ENCODE measurements around the gene SYT6. TPM values are rescaled to one million over a fixed set of nuclear protein-coding genes. Genes with fewer than 3 reads are reported as not detected.
A peak's percentile ranks its signal among the peaks of the same experiment; 100 is the strongest.

Gene SYT6
- total and polyA plus RNA-seq, 10 of the 15 experiments (the other 5 are each of a cell fraction or from before 2014, with no cell fraction given): 0.05 to 0.39 TPM; not detected in 8

DNA sequence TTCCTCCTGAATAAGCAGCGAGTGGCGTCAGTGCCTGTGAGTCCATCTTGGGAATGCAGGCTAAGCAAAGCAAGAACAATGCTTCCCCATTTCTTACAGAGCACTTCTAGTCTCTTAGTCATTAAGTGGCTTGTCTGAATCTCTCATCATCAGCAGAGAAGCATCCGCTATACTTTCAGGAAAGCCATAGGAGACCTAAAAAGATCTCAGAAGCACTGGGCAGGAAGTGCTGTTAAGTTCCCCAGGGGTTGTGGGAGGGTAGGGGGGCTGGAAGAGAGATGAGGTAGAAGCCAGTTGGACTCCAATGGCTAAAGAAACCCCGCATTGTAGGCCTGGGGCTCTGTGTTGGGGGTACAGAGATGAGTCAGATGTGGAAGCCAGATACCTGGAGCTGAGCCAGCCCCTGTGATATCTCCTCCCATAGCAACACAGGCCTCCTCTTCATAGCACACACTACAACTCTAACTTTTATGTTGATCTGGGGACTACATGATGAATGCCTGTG, 44.9 kb downstream of the SYT6 start:
- no peaks in the 10 kb centered on the region for H4K20me1 ChIP-seq (ENCODE audit: control insufficient read depth, insufficient read depth)
- no peaks in the 10 kb centered on the region for H3K79me2 ChIP-seq (ENCODE audit: control insufficient read depth, insufficient read depth, low read length)
- peak; percentile 73 for ATAC-seq

More for the DNA sequence above, 44.9 kb downstream of the SYT6 start:
- H3K36me3 ChIP-seq (ENCODE audit: control insufficient read depth in 2 of 2, insufficient read depth in 2 of 2, low read length in 1 of 2): no peaks in the 10 kb centered on the region
- TF ChIP-seq CREM (IDR thresholded peaks at IDR 0.05; ENCODE audit: low read depth): no peak
- TF ChIP-seq NFIC (IDR thresholded peaks at IDR 0.05; ENCODE audit: low read depth, low read length): no peak
- 0 out of 2 replicates have a peak, but pooled peaks have one; percentile 24 for TF ChIP-seq IKZF1 (conservative IDR thresholded peaks at IDR 0.05)
- TF ChIP-seq IRF4 (IDR thresholded peaks at IDR 0.05; ENCODE audit: low read depth, low read length): peak; percentile 82
- TF ChIP-seq, protein P1, sequence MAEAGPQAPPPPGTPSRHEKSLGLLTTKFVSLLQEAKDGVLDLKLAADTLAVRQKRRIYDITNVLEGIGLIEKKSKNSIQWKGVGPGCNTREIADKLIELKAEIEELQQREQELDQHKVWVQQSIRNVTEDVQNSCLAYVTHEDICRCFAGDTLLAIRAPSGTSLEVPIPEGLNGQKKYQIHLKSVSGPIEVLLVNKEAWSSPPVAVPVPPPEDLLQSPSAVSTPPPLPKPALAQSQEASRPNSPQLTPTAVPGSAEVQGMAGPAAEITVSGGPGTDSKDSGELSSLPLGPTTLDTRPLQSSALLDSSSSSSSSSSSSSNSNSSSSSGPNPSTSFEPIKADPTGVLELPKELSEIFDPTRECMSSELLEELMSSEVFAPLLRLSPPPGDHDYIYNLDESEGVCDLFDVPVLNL (IDR thresholded peaks at IDR 0.05; ENCODE audit: low read depth, low read length): no peak
- TF ChIP-seq TCF7 (IDR thresholded peaks at IDR 0.05; ENCODE audit: borderline replicate concordance): no peak
- TF ChIP-seq NFXL1 (IDR thresholded peaks at IDR 0.05; ENCODE audit: borderline replicate concordance): no peak
- no peak for TF ChIP-seq EZH2 (IDR thresholded peaks at IDR 0.05; ENCODE audit: borderline replicate concordance, control insufficient read depth, low read depth, low read length)
- TF ChIP-seq, protein P2, sequence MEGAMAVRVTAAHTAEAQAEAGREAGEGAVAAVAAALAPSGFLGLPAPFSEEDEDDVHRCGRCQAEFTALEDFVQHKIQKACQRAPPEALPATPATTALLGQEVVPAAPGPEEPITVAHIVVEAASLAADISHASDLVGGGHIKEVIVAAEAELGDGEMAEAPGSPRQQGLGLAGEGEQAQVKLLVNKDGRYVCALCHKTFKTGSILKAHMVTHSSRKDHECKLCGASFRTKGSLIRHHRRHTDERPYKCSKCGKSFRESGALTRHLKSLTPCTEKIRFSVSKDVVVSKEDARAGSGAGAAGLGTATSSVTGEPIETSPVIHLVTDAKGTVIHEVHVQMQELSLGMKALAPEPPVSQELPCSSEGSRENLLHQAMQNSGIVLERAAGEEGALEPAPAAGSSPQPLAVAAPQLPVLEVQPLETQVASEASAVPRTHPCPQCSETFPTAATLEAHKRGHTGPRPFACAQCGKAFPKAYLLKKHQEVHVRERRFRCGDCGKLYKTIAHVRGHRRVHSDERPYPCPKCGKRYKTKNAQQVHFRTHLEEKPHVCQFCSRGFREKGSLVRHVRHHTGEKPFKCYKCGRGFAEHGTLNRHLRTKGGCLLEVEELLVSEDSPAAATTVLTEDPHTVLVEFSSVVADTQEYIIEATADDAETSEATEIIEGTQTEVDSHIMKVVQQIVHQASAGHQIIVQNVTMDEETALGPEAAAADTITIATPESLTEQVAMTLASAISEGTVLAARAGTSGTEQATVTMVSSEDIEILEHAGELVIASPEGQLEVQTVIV (IDR thresholded peaks at IDR 0.05; ENCODE audit: borderline replicate concordance, partially characterized antibody): no peak
- no peak for TF ChIP-seq YY1 (IDR thresholded peaks at IDR 0.05; ENCODE audit: low read depth, low read length)
- peak; percentile 40; the same call in 1 of the 2 replicates for TF ChIP-seq EED (IDR thresholded peaks at IDR 0.05; ENCODE audit: low read depth)
- peak; percentile 54 for TF ChIP-seq RUNX3 (IDR thresholded peaks at IDR 0.05; ENCODE audit: low read length)
- no peak for TF ChIP-seq RB1 (IDR thresholded peaks at IDR 0.05; ENCODE audit: borderline replicate concordance)
- no peak for TF ChIP-seq ZNF207 (IDR thresholded peaks at IDR 0.05; ENCODE audit: borderline replicate concordance)
- peak; percentile 38 for TF ChIP-seq MEF2B (IDR thresholded peaks at IDR 0.05; ENCODE audit: partially characterized antibody, poor library complexity, severe bottlenecking)
- TF ChIP-seq MXI1 (IDR thresholded peaks at IDR 0.05; ENCODE audit: low read depth, low read length): no peak
- peak; percentile 55 for TF ChIP-seq JUNB (IDR thresholded peaks at IDR 0.05)
- TF ChIP-seq SP1 (IDR thresholded peaks at IDR 0.05; ENCODE audit: low read depth, low read length): peak; percentile 9
- no peak for TF ChIP-seq FOXM1 (IDR thresholded peaks at IDR 0.05; ENCODE audit: low read depth, low read length)
- H3K27me3 ChIP-seq (replicated peaks in 1 of 2; ENCODE audit: control insufficient read depth in 2 of 2, insufficient read depth in 2 of 2, low read length in 1 of 2): no peaks in the 10 kb centered on the region; a peak in 1 of 4 replicates
- H3K9me3 ChIP-seq (replicated peaks; ENCODE audit: control insufficient read depth, insufficient read depth, low read length): no peaks in the 10 kb centered on the region
- ChIA-PET RAD21 (ENCODE audit: unreplicated experiment) (interaction anchor here (1.7 kb wide), 1 partner anchor 40 kb away, joined by 3 read pairs; no protein-coding TSS in a partner anchor), CTCF (interaction anchor here (1.8 kb wide), 1 partner anchor 174 kb away, joined by 11 read pairs; no protein-coding TSS in a partner anchor), SMC1A (ENCODE audit: uncharacterized antibody, unreplicated experiment) (no interaction called here), POLR2A (no interaction called here)
- H3K9ac ChIP-seq (ENCODE audit: control insufficient read depth, insufficient read depth, low read length): no peak overlapping the region
- intact Hi-C loops (cut with micrococcal nuclease; ENCODE audit: unreplicated experiment) (loop anchor here (10.0 kb wide), 1 partner anchor 176 kb away; no protein-coding TSS in a partner anchor), in situ Hi-C loops (cut with MboI) (no loop called here)
- DNase-seq (ENCODE audit: low read depth, low spot score) (peak; percentile 55), FAIRE-seq (peak; percentile 97)
- no peak overlapping the region for H2AFZ ChIP-seq (ENCODE audit: control insufficient read depth, low read depth, low read length)
- WGBS (ENCODE audit: insufficient coverage, insufficient replicate concordance, low lambda C conversion rate, missing lambda C conversion rate): 21% methylated on average over 4 of the region's 4 CpGs
- no peak overlapping the region for H3K27ac ChIP-seq (ENCODE audit: control insufficient read depth, insufficient read depth)
- H3K4me3 ChIP-seq: no peak overlapping the region
- H3K4me1 ChIP-seq (ENCODE audit: control insufficient read depth, insufficient read depth, low read length): peaks cover 7% of the 10 kb centered on the region; the same call in 1 of the 2 replicates
- no peak overlapping the region for H3K4me2 ChIP-seq (ENCODE audit: control insufficient read depth, insufficient read depth)
- no TSS peak for BruUV-seq (replicated peaks)

Data from GM12878 (cell line).